Pancreas (tissue), 10 donors: ENCODE results near the gene PRKCQ. TPM values are rescaled to one million over a fixed set of nuclear protein-coding genes. Genes with fewer than 3 reads are reported as not detected.

ENCODE experiments used
- ATAC-seq, 4 donors: fragments of 200-7000 bp; cut with Tn5 transposase; one replicate each; pipeline versions ENCODE4 v1.8.0 to v1.9.1; 2020; ENCODE audit warnings: mild to moderate bottlenecking in 4 of 4, moderate library complexity in 4 of 4
- DNase-seq, 6 donors: peaks; one replicate each; pipeline ENCODE4 v3.0.0-alpha.2; 2020
- FAIRE-seq: peaks from 2 replicates; lab custom pipeline; 2012; peaks lifted over from hg19 to GRCh38; lab: Jason Lieb, UNC
- H3K27ac ChIP-seq, 4 donors: fragments of 200-600 bp; sonication (generic); 1 replicate in 3 of 4; 2 replicates in 1 of 4; pipeline versions ENCODE4 v1.5.0 to v1.8.0; 2020
- H3K27me3 ChIP-seq, 4 donors: fragments of 200-600 bp; one replicate each; pipeline ENCODE4 v1.8.0; 2021
- H3K36me3 ChIP-seq, 3 donors: fragments of 200-600 bp; sonication (generic) in 1 of 3; one replicate each; pipeline versions ENCODE4 v1.5.0 to v1.8.0; 2020 to 2021
- H3K4me1 ChIP-seq, 3 donors: fragments of 200-600 bp; one replicate each; pipeline ENCODE4 v1.8.0; 2021
- H3K4me3 ChIP-seq, 4 donors: fragments of 200-600 bp; sonication (generic) in 2 of 4; one replicate each; pipeline versions ENCODE4 v1.5.0 to v1.8.0; 2020 to 2021
- H3K9me3 ChIP-seq, 4 donors: fragments of 200-600 bp; one replicate each; pipeline ENCODE4 v1.8.0; 2021
- CTCF ChIP-seq, 4 donors: fragments of 200-600 bp; sonication (generic) in 3 of 4; IDR thresholded peaks; one replicate each; pipeline versions ENCODE4 v1.5.0 to v1.8.0; 2021; ENCODE audit warnings: antibody characterized with exemption in 4 of 4
- WGBS, 2 donors: extraction: QIAGEN DNeasy Blood & Tissue Kit; methylation state at CpG; one replicate each; pipeline ENCODE4 v1.1.7; 2013; 5-methylcytosine and 5-hydroxymethylcytosine counted together
- intact Hi-C, 3 donors: fragments of 100-400 bp; cut with DNase I; formaldehyde crosslinking; loops; one replicate each; pipeline versions ENCODE4 v1.11.1 to v1.14.2; 2022
- polyA plus RNA-seq, 2 donors: library from polyadenylated mRNA; stranded (reverse); fragments of 200-250 nt; gene quantifications; one replicate each; pipeline ENCODE4 v1.2.3, GENCODE V29; 2013
- total RNA-seq, 6 donors: library from RNA; stranded (reverse); fragmentation: NEBNext Ultra II Directional in 4 of 6; extraction: Animal tissue kit (Norgen Biotek cat#: 25700) in 4 of 6; gene quantifications; one replicate each; pipeline versions ENCODE4 v1.2.1 to v1.2.4, GENCODE V29; 2021 to 2023
- donor health status: healthy with polysubstance abuse.
- donor health status: DM: no; HTN: no; CAD: no; lungs with moderate emphysema.
- donor health status: DM: no; HTN: no; CAD: no.
- donor health status: control.
- donor health status: control.
- donor health status: Bipolar disorder and iron deficiency.
- donor health status: DM: yes; HTN: yes; CAD: no.
- donor health status: DM: no; HTN: no; CAD: no.
- donor health status: DM: no; HTN: no; CAD: no.
- donor health status: DM: yes; HTN: yes; CAD: no.

The PRKCQ gene
- total and polyA plus RNA-seq, 8 donors = 1.4 to 5.2 (median 3.4) TPM

GRCh38 chr10:6518791-6519429 is 61.2 kb downstream of the PRKCQ start:
- TF ChIP-seq CTCF (IDR thresholded peaks at IDR 0.05) = no peak
- H3K27me3 ChIP-seq = no peaks in the 10 kb centered on the region
- no peaks in the 10 kb centered on the region for H3K36me3 ChIP-seq
- DNase-seq (no peak), FAIRE-seq (no peak), ATAC-seq (no peak)
- intact Hi-C loops = no loop called here
- no peaks in the 10 kb centered on the region for H3K9me3 ChIP-seq
- no peak overlapping the region for H3K27ac ChIP-seq
- WGBS, 2 donors = 81 to 83% methylated on average over 5 of the region's 5 CpGs
- H3K4me3 ChIP-seq = no peak overlapping the region
- H3K4me1 ChIP-seq = no peaks in the 10 kb centered on the region

GRCh38 chr10:6516929-6517284 is 63.2 kb downstream of the PRKCQ start:
- H3K4me1 ChIP-seq = no peaks in the 10 kb centered on the region
- DNase-seq (no peak), FAIRE-seq (no peak), ATAC-seq (no peak)
- TF ChIP-seq CTCF (IDR thresholded peaks at IDR 0.05) = no peak
- WGBS, 2 donors = 51 to 61% methylated on average over 5 of the region's 5 CpGs
- H3K9me3 ChIP-seq = no peaks in the 10 kb centered on the region
- H3K27me3 ChIP-seq = no peaks in the 10 kb centered on the region
- H3K27ac ChIP-seq = no peak overlapping the region
- no peaks in the 10 kb centered on the region for H3K36me3 ChIP-seq
- no peak overlapping the region for H3K4me3 ChIP-seq
- intact Hi-C loops = no loop called here

GRCh38 chr10:6516281-6516928 is 63.7 kb downstream of the PRKCQ start:
- Histone ChIP-seq H3K27ac (no peak overlapping the region), H3K4me3 (no peak overlapping the region), H3K9me3 (no peaks in the 10 kb centered on the region), H3K4me1 (no peaks in the 10 kb centered on the region), H3K27me3 (no peaks in the 10 kb centered on the region), H3K36me3 (no peaks in the 10 kb centered on the region)
- no peak for FAIRE-seq
- 39 to 41% methylated on average over 7 of the region's 7 CpGs for WGBS, 2 donors
- no peak for TF ChIP-seq CTCF (IDR thresholded peaks at IDR 0.05)
- ATAC-seq = peak in 3 of 4 donors; percentile 46 to 48 (median 46)
- DNase-seq = no peak
- intact Hi-C loops = no loop called here

- ATAC-seq = peak in 1 of 4 donors; percentile 70
- H3K36me3 ChIP-seq = peaks cover 0 to 7% (median 0%) of the 10 kb centered on the region in 3 donors
- H3K27ac ChIP-seq = no peak overlapping the region
- intact Hi-C loops = no loop called here
- no peak overlapping the region for H3K4me3 ChIP-seq
- FAIRE-seq = no peak
- H3K4me1 ChIP-seq = no peaks in the 10 kb centered on the region
- no peaks in the 10 kb centered on the region for H3K27me3 ChIP-seq
- WGBS, 2 donors = 78% methylated on average over 15 of the region's 15 CpGs
- H3K9me3 ChIP-seq = no peaks in the 10 kb centered on the region
- TF ChIP-seq CTCF (IDR thresholded peaks at IDR 0.05) = no peak
- no peak for DNase-seq
Measured at GRCh38 chr10:6514844-6515780, 65.0 kb downstream of the PRKCQ start.
